ENCODE measurements around the gene LMO3. TPM values are rescaled to one million over a fixed set of nuclear protein-coding genes. Genes with fewer than 3 reads are reported as not detected.

LMO3 gene
- 1 to 10 TPM; 1.7 to 3.4 (median 2.9) TPM for polyA plus RNA-seq (ENCODE audit: insufficient read length in 4 of 4)

- DNase-seq (ENCODE audit: low read depth in 4 of 4, low spot score in 3 of 4) = no peak
These were observed at the start of gene LMO3 for GRCh38 chr12:16606117-16606200. TSS of gene LMO3 (minus strand) at chr12:16606162. CDS start at chr12:16600860, 5,302 bp downstream.

GRCh38 chr12:16636435-16637055, 30.6 kb upstream of the LMO3 start:
- no peak for DNase-seq (ENCODE audit: low read depth in 4 of 4, low spot score in 3 of 4)

GRCh38 chr12:16634786-16635185, 28.8 kb upstream of the LMO3 start:
- no peak for DNase-seq (ENCODE audit: low read depth in 4 of 4, low spot score in 3 of 4)

- DNase-seq (ENCODE audit: low read depth in 4 of 4, low spot score in 3 of 4) = no peak
These were observed 21.0 kb upstream of the LMO3 start for GRCh38 chr12:16626991-16627390.

DNA sequence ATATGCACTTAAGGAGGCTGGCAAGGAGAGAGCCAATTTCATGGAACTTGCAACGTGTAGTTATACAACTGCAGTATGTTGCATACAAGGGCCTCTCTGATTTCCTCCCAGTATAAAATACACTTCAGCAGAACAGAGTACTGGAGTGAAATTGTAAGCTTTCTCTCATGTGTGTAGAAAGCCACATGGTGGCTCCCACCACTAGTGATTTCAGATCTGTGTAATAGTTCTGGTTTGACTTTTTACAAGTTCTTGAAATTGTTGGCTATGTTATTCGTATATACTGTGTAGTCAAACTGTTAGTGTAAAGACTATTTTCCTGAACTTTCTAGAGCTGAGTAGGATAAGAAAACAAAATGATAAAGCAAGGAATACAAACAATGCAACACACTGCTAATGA, 16.4 kb upstream of the LMO3 start:
- DNase-seq (ENCODE audit: low read depth in 4 of 4, low spot score in 3 of 4) = no peak

DNA sequence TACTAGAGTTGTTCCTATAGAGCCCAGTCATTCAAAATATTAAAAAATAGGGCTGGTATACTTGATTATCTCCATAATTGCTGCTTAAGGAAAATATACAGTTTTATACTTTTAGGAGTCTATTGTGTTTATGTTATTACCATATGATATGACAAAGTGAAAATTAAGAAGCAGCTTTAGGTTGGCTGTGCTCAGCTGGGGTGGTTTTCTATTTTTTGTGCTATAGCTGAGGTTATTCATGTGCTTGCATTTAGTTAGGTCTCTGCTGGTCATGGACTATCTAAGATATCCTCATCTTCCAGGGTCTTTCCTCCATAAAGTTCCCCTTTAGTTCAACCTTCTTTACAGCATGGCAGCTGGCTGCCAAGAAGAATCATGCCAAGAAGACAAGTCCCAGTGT, 13.6 kb upstream of the LMO3 start:
- no peak for DNase-seq (ENCODE audit: low read depth in 4 of 4, low spot score in 3 of 4)

DNA sequence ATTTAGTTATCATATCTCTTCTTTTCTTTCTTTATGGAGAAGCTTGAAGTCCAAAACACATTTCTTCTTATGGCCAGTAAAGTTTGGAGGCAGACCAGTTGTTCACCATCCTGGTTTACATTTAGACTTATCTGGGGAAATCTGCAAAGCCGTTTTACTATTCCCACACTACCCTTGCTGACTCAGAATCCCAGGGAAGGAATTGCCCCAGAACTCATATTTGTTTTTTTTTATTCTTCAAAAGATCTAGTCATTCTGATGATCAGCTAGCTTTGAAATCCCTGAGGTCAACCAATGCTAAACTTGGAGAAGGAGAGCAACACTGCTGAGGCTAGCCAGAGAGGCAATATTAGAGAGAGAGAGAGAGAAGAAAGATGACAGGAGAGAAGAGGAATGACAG, 12.3 kb upstream of the LMO3 start:
- no peak for DNase-seq (ENCODE audit: low read depth in 4 of 4, low spot score in 3 of 4)

GRCh38 chr12:16613199-16613598, 7.2 kb upstream of the LMO3 start:
- DNase-seq (ENCODE audit: low read depth in 4 of 4, low spot score in 3 of 4) = no peak

- DNase-seq (ENCODE audit: low read depth in 4 of 4, low spot score in 3 of 4) = no peak
These were observed 6.7 kb upstream of the LMO3 start for GRCh38 chr12:16612647-16613046.

- DNase-seq (ENCODE audit: low read depth in 4 of 4, low spot score in 3 of 4) = no peak
These were observed 5.2 kb upstream of the LMO3 start for GRCh38 chr12:16611146-16611545.

GRCh38 chr12:16610743-16611142, 4.8 kb upstream of the LMO3 start:
- no peak for DNase-seq (ENCODE audit: low read depth in 4 of 4, low spot score in 3 of 4)

DNA sequence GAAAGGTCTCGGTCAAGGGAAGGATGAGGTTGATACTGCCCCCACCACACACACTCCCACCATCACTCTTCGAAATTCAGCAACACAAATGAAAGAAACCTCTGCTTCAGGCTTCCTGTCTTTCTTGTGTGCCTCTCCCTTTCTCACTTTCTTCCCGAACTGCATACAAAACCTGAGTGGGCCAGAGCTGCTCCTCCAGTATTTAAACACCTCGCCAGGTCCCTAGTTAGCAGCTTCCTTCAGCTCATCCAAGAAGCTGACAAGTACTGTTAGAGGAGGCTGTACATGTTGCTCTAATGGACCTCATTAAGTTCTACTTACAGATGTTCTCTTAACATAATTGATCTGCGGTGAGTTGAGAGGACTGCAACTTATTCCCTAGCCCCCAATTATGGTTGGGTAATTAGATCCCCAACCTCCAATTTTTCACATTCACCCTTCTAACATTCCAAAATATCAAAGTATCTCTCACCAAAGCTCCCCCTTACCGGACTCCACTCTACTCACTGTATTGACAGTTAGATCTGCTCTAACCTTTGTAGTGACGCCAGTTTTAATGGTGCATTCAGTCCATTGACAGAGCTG, 4.1 kb upstream of the LMO3 start:
- no peak for DNase-seq (ENCODE audit: low read depth in 4 of 4, low spot score in 3 of 4)

DNA sequence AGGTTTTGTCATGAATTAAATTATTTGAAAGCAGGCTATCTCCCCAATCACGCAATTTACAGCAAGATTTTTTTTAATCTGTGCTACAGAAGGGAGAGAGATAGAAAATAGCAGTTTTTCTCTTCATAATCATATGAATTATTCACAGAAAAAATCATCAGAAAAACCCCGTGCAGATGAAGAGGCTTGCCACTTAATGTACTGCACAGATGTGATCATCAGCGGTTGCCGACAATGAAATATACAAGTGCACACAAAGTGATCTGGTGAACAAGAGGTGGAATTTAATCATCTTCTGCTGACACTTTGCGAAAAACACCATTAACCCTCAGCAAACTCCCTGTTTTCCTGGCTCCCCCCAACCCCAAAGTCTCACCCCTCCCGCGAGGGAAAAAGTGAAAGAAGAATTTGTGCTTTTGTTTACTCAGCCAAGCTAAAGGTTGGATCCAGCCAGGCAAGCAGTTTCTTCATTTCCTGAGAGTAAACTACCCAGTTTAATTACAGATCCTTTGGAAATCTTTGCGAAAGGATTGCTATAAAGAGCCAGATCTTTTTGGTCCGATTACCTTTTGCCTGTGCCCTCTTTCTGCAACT, 3.1 kb upstream of the LMO3 start:
- no peak for DNase-seq (ENCODE audit: low read depth in 4 of 4, low spot score in 3 of 4)

DNA sequence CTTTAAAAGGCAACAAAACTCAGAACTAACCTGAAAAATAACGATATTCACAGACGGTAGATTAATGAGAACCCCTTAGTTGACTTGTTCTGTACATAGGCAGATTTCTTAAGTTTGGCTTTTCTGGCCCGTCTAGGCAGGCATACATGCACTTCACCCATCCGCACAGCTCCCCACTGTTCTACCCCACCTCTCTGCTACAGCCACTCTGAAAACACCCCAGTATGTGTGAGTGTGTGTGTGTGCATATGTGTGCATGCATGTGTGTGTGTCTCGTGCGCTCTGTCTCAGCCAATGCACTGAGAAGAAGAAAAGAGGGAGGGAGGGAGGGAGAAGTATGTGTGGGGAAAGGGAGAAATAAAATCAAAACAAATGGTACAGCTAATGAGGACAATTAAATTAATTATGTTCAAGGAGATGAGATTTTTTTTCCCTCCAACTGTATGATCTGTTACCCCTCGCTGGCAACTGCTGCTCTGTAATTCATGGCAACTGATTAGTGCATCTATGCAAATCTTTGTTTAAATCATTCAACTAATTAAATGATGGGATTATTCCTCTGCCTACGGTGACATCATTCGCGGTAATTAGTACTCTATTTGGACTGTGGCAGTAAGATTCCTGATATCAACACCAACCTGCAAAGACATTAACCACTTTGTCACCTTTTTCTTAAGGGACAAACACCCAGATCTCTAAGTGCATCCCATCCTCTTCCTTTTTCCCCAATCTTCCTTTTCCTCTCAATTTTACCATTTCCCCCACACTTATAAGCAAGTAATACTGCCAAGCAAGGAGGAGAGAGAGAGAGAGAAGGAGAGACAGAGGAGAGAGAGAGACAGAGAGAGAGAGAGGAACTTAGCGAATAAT, 2.2 kb upstream of the LMO3 start:
- DNase-seq (ENCODE audit: low read depth in 4 of 4, low spot score in 3 of 4) = no peak

- DNase-seq (ENCODE audit: low read depth in 4 of 4, low spot score in 3 of 4) = no peak
These were observed 1.0 kb upstream of the LMO3 start for GRCh38 chr12:16606991-16607390.

DNA sequence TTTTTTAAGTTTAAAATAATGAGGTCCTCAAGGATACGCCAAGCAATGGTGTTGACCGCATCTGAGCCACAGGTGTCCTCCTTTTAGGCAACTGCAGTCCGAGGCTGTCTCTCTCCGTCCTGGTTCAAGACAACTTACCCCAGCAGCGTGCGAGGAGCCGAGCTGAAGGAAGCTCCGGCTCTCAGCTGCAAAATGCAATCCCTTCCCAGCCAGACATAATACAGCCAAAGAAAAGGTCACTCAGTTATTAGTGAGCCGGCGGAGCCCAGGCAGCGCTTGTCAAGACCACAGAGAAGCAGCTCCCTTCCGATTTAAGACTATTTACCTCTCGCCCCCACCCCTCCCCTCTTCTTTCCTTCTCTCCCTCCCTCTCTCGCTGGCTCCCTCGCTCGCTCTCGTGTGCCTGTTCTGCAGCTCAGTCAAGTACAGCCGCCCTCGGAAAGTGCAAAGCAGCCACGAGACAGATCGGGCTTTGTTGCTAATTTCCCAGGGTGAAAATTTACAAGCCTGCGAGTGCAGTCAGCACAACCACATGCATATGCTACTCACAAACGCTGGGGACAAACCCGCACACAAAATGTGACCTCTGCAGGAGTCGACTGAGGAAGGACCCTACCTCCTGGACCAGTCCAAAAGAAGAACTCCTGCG, 363 bp upstream of the LMO3 start:
- DNase-seq (ENCODE audit: low read depth in 4 of 4, low spot score in 3 of 4) = peak in 1 of 4 donors; percentile 25

GRCh38 chr12:16605642-16606116, 283 bp downstream of the LMO3 start:
- no peak for DNase-seq (ENCODE audit: low read depth in 4 of 4, low spot score in 3 of 4)

DNA sequence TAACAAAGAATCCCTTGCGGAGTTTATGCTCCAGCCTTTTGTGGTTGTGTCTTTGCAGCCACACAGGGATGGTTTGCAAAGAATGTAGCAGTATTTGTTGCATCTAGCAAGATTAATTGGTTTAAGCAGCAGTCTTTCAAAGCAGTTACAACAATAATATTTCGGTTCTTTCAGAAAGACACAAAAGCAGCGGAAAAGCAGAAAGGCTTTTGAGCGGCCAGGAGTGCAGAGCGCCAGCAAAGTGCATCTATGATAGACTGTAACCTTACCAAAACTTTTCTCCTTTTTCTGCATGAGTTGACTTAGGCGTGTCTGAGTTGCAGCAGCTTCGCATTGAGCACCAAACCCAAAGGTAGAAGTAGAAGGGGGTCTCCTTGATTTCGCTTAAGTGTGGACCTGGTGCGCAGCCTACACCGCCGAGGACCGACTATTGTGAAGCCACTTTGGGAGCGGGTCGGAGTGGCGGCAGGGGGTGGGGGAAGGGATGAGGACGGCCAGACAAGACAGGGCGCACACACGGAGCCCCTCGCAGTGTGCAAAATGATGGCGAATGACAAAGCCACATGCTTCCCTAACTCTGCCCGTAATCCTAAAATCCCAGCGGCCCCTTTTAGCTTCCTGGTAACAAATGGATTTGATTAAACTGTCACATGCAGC, 1.2 kb downstream of the LMO3 start:
- no peak for DNase-seq (ENCODE audit: low read depth in 4 of 4, low spot score in 3 of 4)

DNA sequence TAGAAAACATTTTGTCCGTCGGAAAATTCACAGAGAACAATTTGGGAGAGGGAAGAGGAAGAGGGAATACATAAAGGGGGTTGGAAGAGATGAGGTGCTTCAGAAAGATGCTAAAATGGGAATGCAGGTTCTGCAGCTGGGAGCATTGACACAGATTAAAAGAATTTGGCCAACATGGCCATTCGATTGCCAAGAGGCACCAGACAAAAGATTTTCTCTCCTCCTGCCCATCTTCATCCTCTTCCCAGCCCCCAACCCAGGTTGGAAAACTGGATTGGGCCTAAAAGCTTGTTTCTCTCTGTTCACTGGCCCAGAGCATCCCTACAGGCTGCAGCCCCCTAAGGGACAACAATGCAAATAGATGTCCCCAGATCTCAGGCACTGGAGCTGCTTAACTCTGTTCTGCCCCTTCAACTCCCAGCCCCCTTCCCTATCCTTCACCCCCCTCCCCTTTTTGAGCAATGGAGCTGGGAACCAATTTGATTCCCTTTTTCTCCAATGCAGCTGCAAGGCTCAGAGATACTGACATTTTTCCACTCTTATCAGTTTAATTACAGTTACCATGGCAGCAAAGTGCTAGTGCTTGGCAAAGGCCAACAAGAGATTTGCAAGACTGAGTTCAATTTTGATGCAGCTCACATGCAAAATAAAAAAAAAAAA, 1.9 kb downstream of the LMO3 start:
- no peak for DNase-seq (ENCODE audit: low read depth in 4 of 4, low spot score in 3 of 4)

DNA sequence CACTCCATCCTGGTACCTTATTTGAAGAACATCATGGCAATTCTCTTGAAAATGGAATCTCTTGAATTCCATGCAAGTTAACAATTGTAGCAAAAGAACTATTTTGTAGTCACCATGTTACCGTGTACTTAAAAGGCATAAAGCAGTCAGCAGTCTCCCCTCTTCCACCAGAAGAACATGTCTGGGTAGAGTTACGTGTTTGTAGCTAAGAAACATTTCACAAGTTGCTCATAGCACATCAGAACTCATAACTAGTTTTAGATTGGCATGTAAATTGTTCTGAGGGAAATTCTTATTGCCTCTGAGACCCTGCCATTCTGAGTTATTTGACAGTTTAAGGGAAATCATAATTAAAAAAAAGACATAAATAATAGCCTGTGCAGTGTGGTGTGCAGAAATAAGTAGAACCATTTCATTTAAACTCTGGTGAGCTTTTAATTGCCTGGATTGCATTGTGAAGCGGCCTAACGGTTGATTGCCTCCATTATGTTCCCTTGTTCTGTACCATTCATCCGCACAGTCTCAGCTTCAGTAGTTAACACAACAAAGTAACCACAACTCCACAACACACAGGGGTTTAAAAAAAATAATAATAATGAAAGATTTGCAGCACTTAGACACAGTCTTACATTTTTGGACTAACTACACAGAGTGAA, 2.6 kb downstream of the LMO3 start:
- no peak for DNase-seq (ENCODE audit: low read depth in 4 of 4, low spot score in 3 of 4)

Measured in right renal pelvis (tissue), 4 donors.